Activated B cell treated with CpG ODN at 0.5 μM for 24 hours (primary cell): ENCODE data around the gene DRGX. TPM values are rescaled to one million over a fixed set of nuclear protein-coding genes. Genes with fewer than 3 reads are reported as not detected.

Source experiments
- ATAC-seq: fragments of 200-7000 bp; cut with Tn5 transposase; one replicate; pipeline ENCODE4 v1.10.0; 2021; ENCODE audit warnings: low read depth, mild to moderate bottlenecking, moderate library complexity
- CTCF ChIA-PET: fragments of 350-600 bp; sonication (Branson Sonifier 250); formaldehyde crosslinking; loops from one replicate; lab custom pipeline; 2021; ENCODE audit warnings: antibody characterized with exemption; lab: Charles Lee
- POLR2A ChIA-PET: fragments of 350-600 bp; sonication (Branson Sonifier 250); formaldehyde crosslinking; loops from one replicate; lab custom pipeline; 2021; ENCODE audit warnings: antibody characterized with exemption; lab: Charles Lee
- DNase-seq: peaks from one replicate; pipeline ENCODE4 v3.0.0; 2022
- H3K27ac Mint-ChIP-seq: one replicate; pipeline ENCODE4 v1.8.0; 2020; ENCODE audit warnings: mixed read lengths
- H3K27me3 Mint-ChIP-seq: one replicate; pipeline ENCODE4 v1.8.0; 2021; ENCODE audit warnings: mixed read lengths
- H3K36me3 Mint-ChIP-seq: one replicate; pipeline ENCODE4 v1.8.0; 2021; ENCODE audit warnings: low read depth, mixed read lengths
- H3K4me1 Mint-ChIP-seq: one replicate; pipeline ENCODE4 v1.8.0; 2021; ENCODE audit warnings: mixed read lengths
- H3K4me3 Mint-ChIP-seq: one replicate; pipeline ENCODE4 v1.8.0; 2020; ENCODE audit warnings: mild to moderate bottlenecking, mixed read lengths
- H3K9me3 Mint-ChIP-seq: one replicate; pipeline ENCODE4 v1.8.0; 2020; ENCODE audit warnings: mixed read lengths
- intact Hi-C: fragments of 100-400 bp; cut with micrococcal nuclease; formaldehyde crosslinking; loops from one replicate; pipeline ENCODE4 v1.15.1; 2024
- total RNA-seq: library from RNA; stranded (reverse); gene quantifications from 2 replicates; pipeline ENCODE4 v1.2.3, GENCODE V29; 2022
- TF ChIP-seq, protein P1 (sequence below): fragments of 200-600 bp; IDR thresholded peaks from one replicate; pipeline ENCODE4 v1.8.0; 2022; ENCODE audit warnings: antibody characterized with exemption, mild to moderate bottlenecking

The DRGX gene
- total RNA-seq, 1 donor from 2014 or later = not detected

DNA sequence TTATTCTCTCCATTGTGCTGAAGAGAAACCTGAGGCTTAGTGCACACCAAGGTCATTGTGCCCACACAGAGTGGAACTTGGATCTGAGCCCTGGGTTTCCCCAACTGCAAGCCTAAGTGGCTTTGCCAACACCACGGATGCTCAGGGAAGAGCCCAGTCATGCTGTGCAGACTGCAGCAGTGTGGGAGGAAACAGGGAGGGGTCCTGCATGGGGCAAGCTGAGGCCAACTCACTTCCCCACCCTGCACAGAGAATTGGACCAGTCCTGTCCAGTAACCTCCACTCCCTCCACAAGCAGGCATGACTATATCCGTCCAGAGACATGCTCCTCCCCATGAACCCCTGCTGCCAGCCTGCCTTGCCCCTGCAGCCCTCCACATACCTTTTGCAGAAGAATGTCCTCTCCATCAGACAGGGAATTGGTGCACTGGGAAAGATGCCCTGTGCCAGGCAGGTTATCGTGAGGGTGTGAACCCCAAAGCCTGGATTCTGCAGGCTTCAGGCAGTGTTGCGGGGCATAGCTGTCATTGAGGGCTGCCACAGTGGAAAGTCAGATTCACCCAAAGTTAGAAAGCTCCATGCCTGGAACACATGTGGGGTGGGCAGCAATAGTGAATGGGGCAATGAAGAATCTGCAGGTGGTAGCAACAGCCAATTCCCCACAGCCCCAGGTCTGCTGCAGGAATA, 44.9 kb downstream of the DRGX start:
- DNase-seq (no peak), ATAC-seq (no peak)
- CTCF ChIA-PET = no interaction called here
- Mint-ChIP-seq H3K27me3 (peaks cover 4% of the 10 kb centered on the region), H3K4me1 (no peaks in the 10 kb centered on the region), H3K27ac (no peak overlapping the region), H3K36me3 (no peaks in the 10 kb centered on the region), H3K9me3 (peaks cover 9% of the 10 kb centered on the region), H3K4me3 (no peak overlapping the region)
- TF ChIP-seq, protein P1, sequence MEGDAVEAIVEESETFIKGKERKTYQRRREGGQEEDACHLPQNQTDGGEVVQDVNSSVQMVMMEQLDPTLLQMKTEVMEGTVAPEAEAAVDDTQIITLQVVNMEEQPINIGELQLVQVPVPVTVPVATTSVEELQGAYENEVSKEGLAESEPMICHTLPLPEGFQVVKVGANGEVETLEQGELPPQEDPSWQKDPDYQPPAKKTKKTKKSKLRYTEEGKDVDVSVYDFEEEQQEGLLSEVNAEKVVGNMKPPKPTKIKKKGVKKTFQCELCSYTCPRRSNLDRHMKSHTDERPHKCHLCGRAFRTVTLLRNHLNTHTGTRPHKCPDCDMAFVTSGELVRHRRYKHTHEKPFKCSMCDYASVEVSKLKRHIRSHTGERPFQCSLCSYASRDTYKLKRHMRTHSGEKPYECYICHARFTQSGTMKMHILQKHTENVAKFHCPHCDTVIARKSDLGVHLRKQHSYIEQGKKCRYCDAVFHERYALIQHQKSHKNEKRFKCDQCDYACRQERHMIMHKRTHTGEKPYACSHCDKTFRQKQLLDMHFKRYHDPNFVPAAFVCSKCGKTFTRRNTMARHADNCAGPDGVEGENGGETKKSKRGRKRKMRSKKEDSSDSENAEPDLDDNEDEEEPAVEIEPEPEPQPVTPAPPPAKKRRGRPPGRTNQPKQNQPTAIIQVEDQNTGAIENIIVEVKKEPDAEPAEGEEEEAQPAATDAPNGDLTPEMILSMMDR = no peak
- intact Hi-C loops = loop anchor here (5.0 kb wide), 1 partner anchor 49 kb away; no protein-coding TSS in a partner anchor
- POLR2A ChIA-PET = no interaction called here

DNA sequence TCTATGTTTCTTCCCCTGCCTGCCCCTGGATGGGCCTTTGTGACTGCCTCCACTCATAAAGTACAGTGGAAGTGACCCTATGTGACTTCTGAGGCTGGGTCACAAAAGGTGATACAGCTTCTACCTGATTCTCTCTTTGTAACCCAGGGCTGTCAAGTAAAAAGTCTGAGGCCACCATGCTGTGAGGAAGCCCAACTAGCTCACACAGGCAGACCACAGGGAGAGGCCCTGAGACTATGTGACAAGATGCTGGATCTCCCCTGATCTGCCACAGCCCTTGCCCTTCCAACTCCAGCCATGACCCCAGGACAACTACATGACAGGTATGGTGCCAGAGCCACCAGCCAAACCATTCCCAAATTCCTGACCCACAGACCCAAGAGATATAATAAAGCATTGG, 45.8 kb downstream of the DRGX start:
- no peak for ATAC-seq
- intact Hi-C loops = loop anchor here (5.0 kb wide), 1 partner anchor 48 kb away; no protein-coding TSS in a partner anchor
- H3K4me1 Mint-ChIP-seq = no peaks in the 10 kb centered on the region

DNA sequence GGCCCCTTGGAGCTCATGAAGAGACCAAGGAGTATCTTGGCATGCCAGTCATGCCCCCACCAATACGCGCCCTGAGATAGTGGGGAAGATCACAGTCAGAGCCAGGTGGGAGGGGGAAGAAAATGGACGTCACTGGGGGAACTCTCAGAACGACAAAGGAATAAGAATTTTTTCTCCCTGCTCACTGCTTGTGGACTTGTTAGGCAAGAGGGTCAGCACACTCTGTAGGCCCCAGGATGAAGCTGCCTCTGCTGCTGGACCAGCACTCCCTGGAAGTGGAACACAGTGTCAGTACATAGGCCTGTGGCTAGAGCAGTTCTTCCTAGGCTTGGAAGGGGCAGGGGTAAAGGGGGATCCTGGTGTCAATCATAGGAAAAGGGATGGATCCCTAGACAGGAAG, 46.5 kb downstream of the DRGX start:
- CTCF ChIA-PET = no interaction called here
- H3K27me3 Mint-ChIP-seq = no peaks in the 10 kb centered on the region
- no peak for DNase-seq
- POLR2A ChIA-PET = no interaction called here
- H3K36me3 Mint-ChIP-seq = no peaks in the 10 kb centered on the region
- H3K9me3 Mint-ChIP-seq = peaks cover 9% of the 10 kb centered on the region
- no peaks in the 10 kb centered on the region for H3K4me1 Mint-ChIP-seq
- no peak overlapping the region for H3K4me3 Mint-ChIP-seq
- TF ChIP-seq, protein P1 = no peak
- no peak for ATAC-seq
- intact Hi-C loops = no loop called here
- no peak overlapping the region for H3K27ac Mint-ChIP-seq

More for the DNA sequence above, 45.8 kb downstream of the DRGX start:
- ChIA-PET POLR2A (no interaction called here), CTCF (no interaction called here)
- H3K4me3 Mint-ChIP-seq = no peak overlapping the region
- H3K27me3 Mint-ChIP-seq = peaks cover 2% of the 10 kb centered on the region
- no peak overlapping the region for H3K27ac Mint-ChIP-seq
- peaks cover 9% of the 10 kb centered on the region for H3K9me3 Mint-ChIP-seq
- DNase-seq = no peak
- TF ChIP-seq, protein P1 = no peak
- no peaks in the 10 kb centered on the region for H3K36me3 Mint-ChIP-seq

DNA sequence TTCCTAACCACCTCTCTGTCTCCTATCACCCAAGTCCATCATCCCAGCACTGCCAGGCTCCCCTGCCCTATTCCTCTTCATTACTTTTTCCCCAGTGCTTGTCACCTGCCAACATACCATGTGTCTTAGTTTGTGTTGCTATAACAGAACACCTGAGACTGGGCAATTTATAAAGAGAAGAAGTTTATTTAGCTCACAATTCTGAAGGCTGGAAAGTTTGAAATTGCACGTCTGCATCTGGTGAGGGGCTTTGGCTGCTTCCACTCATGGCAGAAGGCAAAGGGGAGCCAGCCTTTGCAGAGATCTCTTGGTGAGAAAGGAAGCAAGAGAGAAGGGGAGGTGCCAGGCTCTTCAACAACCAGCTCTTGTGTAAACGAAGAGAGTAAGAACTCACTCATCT, 47.3 kb downstream of the DRGX start:
- H3K27me3 Mint-ChIP-seq = peaks cover 4% of the 10 kb centered on the region
- H3K4me3 Mint-ChIP-seq = no peak overlapping the region
- H3K4me1 Mint-ChIP-seq = no peaks in the 10 kb centered on the region
- DNase-seq (no peak), ATAC-seq (no peak)
- ChIA-PET POLR2A (no interaction called here), CTCF (no interaction called here)
- no peaks in the 10 kb centered on the region for H3K36me3 Mint-ChIP-seq
- peaks cover 9% of the 10 kb centered on the region for H3K9me3 Mint-ChIP-seq
- intact Hi-C loops = no loop called here
- TF ChIP-seq, protein P1 = no peak
- H3K27ac Mint-ChIP-seq = no peak overlapping the region

DNA sequence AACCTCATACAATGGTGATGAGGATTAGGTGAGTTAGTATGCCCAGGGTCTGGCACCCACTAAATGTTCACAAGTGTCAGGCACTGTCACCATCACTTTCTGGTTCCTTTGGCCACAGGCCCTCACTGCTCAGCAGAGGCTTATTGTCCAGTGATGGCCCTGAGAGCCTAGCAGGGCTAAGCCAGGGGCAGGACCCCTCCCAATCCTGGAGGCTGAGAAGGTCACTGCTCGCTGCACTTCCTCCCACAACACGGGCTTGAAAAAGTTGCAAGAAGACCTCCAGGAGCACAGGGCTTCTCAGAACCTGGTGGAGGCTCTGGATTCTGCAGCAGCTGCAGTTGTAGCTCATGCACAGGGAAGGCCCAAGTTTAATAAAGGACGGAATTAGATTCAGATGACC, 48.1 kb downstream of the DRGX start:
- Mint-ChIP-seq H3K27ac (no peak overlapping the region), H3K4me1 (no peaks in the 10 kb centered on the region), H3K27me3 (peaks cover 6% of the 10 kb centered on the region), H3K4me3 (no peak overlapping the region), H3K9me3 (peaks cover 9% of the 10 kb centered on the region), H3K36me3 (no peaks in the 10 kb centered on the region)
- TF ChIP-seq, protein P1 = no peak
- POLR2A ChIA-PET = no interaction called here
- intact Hi-C loops = no loop called here
- DNase-seq = no peak
- CTCF ChIA-PET = no interaction called here
- no peak for ATAC-seq
